ENCODE results near the gene ZNF646.

Gene ZNF646

DNA sequence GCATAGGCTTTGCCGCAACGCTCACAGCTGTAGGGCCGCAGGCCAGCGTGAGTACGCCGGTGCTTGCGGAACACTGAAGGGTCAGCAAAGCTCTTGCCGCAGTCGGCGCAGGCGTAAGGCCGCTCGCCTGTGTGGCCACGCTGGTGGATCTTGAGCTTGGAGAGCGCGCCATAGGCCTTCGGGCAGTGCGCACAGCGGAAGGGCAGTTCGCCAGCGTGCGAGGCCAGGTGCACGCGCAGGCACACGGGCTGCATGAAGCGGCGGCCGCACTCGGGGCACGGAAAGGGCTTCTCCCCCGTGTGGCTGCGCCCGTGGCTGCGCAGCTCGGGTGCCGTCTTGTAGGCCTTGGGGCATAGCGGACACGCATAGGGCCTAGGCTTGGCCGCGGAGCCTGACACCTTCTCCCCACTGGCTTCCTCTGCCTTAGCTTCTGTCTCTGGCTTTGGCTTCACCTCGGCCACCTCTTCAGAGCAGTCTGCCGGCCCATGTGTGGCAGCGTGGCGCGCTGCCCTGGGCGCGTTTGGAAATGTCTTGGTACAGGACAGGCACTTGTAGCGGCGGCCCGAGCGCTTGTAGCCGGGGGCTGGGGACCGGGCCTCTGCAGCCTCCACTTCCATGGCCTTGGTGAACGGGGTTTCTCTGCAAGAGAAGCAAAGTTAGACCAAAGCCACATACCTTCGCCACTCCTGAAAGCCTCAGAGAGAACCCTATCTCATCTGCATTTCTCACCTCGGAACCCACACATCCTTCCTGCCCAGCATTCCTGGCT, 10.2 kb upstream of the ZNF646 start:
- DNase-seq, result no peak

DNA sequence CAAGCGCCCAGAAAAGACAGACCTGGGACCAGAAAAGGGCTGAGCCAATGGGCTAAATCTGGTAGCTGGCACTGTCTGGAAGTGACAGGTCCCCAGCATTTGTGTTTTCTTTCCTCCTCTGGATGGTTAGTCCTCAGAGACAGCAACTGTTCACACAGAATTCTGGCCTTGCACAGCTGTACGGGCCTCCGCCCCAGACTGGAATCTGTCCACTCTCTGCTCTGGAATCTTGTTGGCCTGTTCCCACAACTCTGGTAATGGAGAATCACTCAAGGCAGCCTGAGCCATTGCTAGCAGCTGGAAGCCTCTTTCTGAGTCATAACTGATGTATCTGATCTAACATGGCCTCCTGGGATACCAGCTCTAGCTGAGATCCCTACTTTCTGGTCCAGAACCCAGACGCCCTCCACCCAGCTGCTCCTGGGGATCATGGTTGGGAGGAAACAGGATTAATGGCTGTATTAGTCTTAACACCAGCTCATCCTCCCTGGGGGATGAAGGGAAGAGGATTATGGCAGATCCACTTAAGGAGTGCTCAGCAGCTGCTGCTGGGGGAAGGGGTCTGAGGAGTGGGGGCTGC, 9.2 kb upstream of the ZNF646 start:
- DNase-seq, result peak; percentile 97

- DNase-seq, result no peak
Measured at GRCh38 chr16:31067342-31067741, 6.9 kb upstream of the ZNF646 start.

- peak; percentile 79 for DNase-seq
Measured at GRCh38 chr16:31071861-31072260, 2.4 kb upstream of the ZNF646 start.

DNA sequence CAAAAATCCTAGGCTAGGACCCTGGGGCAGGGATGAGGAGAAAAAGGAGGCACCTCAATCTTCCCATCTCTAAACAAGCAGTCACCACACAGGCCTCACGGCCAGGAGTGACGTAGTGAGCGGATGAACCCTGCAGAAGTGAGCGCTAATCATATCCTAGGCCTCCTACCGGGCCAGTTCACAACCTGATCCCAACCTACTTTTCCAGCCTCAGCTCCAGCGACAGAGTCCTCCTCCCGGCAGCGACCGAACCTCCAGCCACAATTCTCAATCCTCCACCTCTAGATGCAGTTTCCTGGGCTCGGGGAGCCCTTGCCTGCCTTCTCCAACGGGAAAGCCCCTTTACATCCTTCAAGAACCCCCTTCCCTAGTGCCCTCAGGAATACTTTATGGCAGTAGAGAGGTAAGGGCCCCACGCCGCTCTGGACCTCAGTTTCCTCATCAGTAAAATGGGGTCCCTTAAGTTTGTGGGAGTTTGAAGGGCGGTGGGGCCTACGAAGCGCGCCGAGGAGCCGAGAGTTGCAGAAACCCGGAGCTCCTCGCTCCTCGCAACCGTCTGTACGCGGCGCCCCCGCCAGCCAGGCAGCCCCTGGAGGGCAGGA, 1.6 kb upstream of the ZNF646 start:
- DNase-seq, result peak; percentile 33

DNA sequence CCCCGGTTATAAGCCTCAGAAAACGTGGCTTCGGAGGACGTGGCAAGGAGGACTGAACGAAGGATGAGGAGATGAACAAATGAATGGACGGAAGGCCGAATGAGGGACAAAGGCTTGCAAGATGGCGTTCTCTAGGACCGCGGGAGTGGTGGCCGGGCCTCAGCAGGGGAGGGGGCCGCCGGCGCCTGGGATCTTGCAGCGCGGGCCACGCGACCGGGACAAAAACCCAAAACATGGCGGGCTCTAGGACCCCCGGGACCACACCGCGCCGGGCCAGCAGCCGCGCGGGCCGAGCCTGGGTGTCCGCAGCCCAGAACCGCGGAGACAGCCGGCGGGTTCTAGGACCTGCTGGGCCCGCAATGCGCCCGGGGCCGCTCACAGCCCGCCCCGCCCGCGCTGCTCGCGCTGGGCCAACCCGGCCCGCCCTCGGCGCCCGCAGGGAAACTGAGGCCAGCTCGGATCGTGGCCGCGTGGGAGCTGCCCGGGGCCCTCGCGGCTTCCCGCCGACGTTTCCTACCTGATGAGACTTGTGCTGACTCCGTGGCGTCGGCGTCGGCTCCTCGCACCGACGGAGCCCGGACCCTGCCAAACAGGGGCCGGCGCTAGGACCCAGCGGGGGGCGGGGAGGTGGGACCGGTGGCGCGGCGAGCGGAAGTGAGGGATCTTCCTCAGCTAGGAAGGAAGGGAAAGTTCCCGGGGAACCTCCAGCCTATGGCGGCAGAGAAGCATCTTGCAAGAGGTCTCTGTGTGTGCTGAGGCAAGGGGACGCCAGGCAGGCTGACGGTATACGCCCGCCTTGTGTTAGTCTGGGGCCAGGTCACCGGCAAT, 866 bp upstream of the ZNF646 start:
- peak; percentile 94 for DNase-seq

- DNase-seq, result no peak
Measured at GRCh38 chr16:31074814-31075183, 577 bp downstream of the ZNF646 start.

- no peak for DNase-seq
Measured at GRCh38 chr16:31076319-31076718, 2.1 kb downstream of the ZNF646 start.

DNA sequence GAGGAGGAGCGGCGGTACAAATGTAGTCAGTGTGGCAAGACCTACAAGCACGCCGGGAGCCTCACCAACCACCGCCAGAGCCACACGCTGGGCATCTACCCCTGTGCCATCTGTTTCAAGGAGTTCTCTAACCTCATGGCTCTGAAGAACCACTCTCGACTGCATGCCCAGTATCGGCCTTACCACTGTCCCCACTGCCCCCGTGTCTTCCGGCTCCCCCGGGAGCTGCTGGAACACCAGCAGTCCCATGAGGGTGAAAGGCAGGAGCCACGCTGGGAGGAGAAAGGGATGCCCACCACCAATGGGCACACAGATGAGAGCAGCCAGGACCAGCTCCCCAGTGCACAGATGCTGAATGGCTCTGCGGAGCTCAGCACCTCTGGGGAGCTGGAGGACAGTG, 2.8 kb downstream of the ZNF646 start:
- no peak for DNase-seq

DNA sequence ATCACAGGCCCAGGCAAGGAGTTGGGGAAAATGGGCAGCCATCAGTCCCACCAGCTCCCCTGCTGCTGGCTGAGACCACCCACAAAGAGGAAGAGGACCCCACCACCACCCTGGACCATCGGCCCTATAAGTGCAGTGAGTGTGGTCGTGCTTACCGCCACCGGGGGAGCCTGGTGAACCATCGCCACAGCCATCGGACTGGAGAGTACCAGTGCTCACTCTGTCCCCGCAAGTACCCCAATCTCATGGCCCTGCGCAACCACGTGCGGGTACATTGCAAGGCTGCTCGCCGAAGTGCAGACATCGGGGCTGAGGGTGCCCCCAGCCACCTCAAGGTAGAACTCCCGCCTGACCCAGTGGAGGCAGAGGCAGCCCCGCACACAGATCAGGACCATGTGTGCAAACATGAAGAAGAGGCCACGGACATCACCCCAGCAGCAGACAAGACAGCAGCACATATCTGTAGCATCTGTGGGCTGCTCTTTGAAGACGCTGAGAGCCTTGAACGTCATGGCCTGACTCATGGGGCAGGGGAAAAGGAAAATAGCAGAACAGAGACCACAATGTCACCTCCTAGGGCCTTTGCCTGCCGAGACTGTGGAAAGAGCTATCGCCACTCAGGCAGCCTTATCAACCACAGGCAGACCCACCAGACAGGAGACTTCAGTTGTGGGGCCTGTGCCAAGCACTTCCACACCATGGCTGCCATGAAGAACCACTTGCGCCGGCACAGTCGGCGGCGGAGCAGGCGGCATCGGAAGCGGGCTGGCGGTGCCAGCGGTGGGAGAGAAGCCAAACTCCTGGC, 3.6 kb downstream of the ZNF646 start:
- DNase-seq, result no peak

DNA sequence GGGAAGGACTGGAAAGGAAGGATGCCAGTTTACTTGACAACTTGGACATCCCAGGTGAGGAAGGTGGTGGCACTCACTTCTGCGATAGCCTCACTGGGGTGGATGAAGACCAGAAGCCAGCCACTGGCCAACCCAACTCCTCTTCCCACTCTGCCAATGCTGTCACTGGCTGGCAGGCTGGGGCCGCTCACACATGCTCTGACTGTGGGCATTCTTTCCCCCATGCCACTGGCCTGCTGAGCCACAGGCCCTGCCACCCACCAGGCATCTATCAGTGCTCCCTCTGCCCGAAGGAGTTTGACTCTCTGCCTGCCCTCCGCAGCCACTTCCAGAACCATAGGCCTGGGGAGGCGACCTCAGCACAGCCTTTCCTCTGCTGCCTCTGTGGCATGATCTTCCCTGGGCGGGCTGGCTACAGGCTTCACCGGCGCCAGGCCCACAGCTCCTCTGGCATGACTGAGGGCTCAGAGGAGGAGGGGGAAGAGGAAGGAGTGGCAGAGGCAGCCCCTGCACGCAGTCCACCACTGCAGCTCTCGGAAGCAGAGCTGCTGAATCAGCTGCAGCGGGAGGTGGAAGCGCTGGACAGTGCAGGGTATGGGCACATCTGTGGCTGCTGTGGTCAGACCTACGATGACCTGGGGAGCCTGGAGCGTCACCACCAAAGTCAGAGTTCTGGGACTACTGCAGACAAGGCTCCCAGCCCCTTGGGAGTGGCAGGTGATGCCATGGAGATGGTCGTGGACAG, 4.5 kb downstream of the ZNF646 start:
- no peak for DNase-seq

GRCh38 chr16:31079342-31079944, 5.2 kb downstream of the ZNF646 start:
- no peak for DNase-seq

DNA sequence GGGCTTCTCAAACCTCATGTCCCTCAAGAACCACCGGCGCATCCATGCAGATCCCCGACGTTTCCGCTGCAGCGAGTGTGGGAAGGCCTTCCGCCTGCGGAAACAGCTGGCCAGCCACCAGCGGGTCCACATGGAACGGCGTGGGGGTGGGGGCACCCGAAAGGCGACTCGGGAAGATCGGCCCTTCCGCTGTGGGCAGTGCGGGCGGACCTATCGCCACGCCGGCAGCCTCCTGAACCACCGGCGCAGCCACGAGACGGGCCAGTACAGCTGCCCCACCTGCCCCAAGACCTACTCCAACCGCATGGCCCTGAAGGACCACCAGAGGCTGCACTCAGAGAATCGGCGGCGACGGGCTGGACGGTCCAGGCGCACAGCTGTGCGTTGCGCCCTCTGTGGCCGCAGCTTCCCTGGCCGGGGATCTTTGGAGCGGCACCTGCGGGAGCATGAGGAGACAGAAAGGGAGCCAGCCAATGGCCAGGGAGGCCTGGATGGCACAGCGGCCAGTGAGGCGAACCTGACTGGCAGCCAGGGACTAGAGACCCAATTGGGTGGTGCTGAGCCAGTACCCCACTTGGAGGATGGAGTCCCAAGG, 5.9 kb downstream of the ZNF646 start:
- DNase-seq, result no peak

DNA sequence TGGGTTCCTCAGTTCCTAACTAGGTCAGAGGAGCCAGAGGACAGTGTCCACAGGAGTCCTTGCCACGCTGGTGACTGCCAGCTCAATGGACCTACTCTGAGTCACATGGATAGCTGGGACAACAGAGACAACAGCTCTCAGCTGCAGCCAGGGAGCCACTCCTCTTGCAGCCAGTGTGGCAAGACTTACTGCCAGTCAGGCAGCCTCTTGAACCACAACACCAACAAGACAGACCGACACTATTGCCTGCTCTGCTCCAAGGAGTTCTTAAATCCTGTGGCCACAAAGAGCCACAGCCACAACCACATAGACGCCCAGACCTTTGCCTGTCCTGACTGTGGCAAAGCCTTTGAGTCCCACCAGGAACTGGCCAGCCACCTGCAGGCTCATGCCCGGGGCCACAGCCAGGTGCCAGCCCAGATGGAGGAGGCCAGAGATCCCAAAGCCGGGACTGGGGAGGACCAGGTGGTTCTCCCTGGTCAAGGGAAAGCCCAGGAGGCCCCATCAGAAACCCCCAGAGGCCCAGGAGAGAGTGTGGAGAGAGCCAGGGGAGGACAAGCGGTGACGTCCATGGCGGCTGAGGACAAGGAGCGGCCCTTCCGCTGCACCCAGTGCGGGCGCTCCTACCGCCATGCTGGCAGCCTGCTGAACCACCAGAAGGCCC, 6.7 kb downstream of the ZNF646 start:
- DNase-seq, result no peak

- no peak for DNase-seq
Measured at GRCh38 chr16:31081428-31082351, 7.5 kb downstream of the ZNF646 start.

DNA sequence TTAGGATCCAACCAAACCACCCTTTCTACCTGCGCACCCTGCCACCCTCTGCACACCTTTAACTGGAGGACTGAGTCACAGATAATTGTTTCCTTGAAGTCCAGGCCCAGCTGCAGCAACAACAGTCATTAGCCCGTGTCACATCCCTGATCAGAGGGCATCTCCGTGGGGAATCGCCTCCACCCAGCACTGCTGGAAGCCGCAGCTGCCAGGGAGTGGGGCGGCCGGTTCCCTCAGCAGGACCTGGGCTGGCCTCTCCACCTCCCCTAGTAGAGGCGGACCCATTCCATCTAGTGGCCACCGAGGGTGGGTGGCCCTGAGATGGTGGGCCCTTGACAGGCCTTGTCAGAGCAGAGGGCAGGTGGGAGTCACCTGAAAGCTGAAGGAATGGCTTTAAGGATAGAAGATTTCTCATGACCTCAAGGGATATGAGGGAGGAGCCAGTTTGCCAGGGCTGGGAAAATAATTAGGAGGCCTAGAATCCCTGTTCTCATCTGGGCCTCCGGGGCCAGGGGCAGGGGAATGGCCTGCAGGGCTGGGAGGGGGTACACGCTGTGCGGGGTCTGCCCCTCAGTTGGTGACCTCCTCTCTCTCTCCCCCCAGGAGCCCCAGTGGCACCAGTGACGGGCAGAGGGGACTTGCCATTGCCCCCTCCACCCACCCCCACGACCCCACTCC, 8.3 kb downstream of the ZNF646 start:
- no peak for DNase-seq

GRCh38 chr16:31083081-31083480, 8.9 kb downstream of the ZNF646 start:
- no peak for DNase-seq

- no peak for DNase-seq
Measured at GRCh38 chr16:31083556-31083955, 9.3 kb downstream of the ZNF646 start.

Measured in fibroblast of skin of scalp (primary cell).